ENCODE results near the gene UMAD1. TPM values are rescaled to one million over a fixed set of nuclear protein-coding genes. Genes with fewer than 3 reads are reported as not detected.

Gene UMAD1
- total and polyA plus RNA-seq, 2 of the 13 experiments (the other 11 are each of a cell fraction or from before 2014, with no cell fraction given): 16.8 to 17.6 TPM

DNA sequence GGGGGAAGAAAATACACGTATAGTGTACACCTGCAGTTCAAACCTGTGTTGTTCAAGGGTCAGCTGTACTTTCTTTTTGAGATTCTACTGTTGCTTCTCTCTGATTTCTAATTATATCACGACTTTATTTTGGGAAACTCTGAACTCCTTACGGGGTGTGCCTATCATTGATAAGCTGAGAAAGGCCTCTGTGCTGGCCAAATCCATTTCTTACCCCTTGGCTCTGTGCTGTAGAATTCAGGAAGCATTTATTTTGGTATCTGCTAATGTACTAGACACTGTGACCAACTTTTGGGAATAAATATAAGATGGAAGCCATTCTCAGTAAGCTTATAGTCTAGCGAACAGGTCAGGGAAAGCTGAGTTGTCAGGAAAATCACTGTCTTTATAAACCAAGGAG lies 104.7 kb downstream of the UMAD1 start (continued):
- TF ChIP-seq ZMAT3 (CRISPR knock-in tag; conservative IDR thresholded peaks at IDR 0.05) (no peak), ZNF772 (CRISPR knock-in tag; IDR thresholded peaks at IDR 0.05) (no peak), PHF21A (CRISPR knock-in tag; IDR thresholded peaks at IDR 0.05) (no peak), ZNF674 (CRISPR knock-in tag; IDR thresholded peaks at IDR 0.05; ENCODE audit: low read depth) (no peak), NR2C2 (CRISPR knock-in tag; IDR thresholded peaks at IDR 0.05; ENCODE audit: borderline replicate concordance) (no peak), SRF (IDR thresholded peaks at IDR 0.05; ENCODE audit: low read depth, low read length) (no peak), NFATC3 (CRISPR knock-in tag; IDR thresholded peaks at IDR 0.05) (no peak), ZNF251 (CRISPR knock-in tag; IDR thresholded peaks at IDR 0.05) (no peak)
- TF ChIP-seq, protein P1, sequence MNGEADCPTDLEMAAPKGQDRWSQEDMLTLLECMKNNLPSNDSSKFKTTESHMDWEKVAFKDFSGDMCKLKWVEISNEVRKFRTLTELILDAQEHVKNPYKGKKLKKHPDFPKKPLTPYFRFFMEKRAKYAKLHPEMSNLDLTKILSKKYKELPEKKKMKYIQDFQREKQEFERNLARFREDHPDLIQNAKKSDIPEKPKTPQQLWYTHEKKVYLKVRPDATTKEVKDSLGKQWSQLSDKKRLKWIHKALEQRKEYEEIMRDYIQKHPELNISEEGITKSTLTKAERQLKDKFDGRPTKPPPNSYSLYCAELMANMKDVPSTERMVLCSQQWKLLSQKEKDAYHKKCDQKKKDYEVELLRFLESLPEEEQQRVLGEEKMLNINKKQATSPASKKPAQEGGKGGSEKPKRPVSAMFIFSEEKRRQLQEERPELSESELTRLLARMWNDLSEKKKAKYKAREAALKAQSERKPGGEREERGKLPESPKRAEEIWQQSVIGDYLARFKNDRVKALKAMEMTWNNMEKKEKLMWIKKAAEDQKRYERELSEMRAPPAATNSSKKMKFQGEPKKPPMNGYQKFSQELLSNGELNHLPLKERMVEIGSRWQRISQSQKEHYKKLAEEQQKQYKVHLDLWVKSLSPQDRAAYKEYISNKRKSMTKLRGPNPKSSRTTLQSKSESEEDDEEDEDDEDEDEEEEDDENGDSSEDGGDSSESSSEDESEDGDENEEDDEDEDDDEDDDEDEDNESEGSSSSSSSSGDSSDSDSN (CRISPR knock-in tag; IDR thresholded peaks at IDR 0.05): no peak
- TF ChIP-seq, protein P2, sequence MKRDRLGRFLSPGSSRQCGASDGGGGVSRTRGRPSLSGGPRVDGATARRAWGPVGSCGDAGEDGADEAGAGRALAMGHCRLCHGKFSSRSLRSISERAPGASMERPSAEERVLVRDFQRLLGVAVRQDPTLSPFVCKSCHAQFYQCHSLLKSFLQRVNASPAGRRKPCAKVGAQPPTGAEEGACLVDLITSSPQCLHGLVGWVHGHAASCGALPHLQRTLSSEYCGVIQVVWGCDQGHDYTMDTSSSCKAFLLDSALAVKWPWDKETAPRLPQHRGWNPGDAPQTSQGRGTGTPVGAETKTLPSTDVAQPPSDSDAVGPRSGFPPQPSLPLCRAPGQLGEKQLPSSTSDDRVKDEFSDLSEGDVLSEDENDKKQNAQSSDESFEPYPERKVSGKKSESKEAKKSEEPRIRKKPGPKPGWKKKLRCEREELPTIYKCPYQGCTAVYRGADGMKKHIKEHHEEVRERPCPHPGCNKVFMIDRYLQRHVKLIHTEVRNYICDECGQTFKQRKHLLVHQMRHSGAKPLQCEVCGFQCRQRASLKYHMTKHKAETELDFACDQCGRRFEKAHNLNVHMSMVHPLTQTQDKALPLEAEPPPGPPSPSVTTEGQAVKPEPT (CRISPR knock-in tag; IDR thresholded peaks at IDR 0.05; ENCODE audit: low read depth): no peak
- TF ChIP-seq, protein P3, sequence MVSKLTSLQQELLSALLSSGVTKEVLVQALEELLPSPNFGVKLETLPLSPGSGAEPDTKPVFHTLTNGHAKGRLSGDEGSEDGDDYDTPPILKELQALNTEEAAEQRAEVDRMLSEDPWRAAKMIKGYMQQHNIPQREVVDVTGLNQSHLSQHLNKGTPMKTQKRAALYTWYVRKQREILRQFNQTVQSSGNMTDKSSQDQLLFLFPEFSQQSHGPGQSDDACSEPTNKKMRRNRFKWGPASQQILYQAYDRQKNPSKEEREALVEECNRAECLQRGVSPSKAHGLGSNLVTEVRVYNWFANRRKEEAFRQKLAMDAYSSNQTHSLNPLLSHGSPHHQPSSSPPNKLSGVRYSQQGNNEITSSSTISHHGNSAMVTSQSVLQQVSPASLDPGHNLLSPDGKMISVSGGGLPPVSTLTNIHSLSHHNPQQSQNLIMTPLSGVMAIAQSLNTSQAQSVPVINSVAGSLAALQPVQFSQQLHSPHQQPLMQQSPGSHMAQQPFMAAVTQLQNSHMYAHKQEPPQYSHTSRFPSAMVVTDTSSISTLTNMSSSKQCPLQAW (CRISPR knock-in tag; IDR thresholded peaks at IDR 0.05): no peak
